ENCODE measurements around the gene POFUT1. TPM values are rescaled to one million over a fixed set of nuclear protein-coding genes. Genes with fewer than 3 reads are reported as not detected.

POFUT1 gene
- total RNA-seq, 1 donor from 2014 or later = 35.2 TPM

DNA sequence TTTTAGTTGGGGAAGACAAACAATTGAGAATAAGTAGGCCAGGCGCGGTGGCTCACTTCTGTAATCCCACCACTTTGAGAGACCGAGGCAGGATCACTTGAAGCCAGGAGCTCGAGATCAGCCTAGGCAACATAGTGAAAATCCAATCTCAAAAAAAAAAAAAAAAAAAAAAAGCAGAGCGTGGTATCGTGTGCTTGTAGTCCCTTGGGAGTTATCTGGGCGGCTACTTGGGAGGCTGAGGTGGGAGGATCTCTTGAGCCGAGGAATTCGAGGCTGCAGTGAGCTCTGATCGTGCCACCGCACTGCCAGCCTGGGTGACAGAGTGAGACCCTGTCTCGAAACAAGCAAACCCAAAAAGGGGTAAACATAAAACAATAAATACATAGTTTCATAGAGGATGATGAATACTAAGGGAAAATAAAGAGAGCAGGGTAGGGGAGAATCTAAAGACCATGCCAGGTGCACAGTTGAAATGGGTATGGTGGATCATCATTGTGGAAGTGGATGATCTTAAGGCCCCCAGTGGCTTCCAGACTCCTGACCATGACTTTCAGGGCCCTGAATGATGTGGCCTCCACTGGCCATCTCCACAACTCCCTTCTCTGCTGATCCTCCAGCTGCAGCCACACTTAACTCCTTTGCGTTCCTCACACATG, 947 bp downstream of the POFUT1 start:
- no peak for DNase-seq

DNA sequence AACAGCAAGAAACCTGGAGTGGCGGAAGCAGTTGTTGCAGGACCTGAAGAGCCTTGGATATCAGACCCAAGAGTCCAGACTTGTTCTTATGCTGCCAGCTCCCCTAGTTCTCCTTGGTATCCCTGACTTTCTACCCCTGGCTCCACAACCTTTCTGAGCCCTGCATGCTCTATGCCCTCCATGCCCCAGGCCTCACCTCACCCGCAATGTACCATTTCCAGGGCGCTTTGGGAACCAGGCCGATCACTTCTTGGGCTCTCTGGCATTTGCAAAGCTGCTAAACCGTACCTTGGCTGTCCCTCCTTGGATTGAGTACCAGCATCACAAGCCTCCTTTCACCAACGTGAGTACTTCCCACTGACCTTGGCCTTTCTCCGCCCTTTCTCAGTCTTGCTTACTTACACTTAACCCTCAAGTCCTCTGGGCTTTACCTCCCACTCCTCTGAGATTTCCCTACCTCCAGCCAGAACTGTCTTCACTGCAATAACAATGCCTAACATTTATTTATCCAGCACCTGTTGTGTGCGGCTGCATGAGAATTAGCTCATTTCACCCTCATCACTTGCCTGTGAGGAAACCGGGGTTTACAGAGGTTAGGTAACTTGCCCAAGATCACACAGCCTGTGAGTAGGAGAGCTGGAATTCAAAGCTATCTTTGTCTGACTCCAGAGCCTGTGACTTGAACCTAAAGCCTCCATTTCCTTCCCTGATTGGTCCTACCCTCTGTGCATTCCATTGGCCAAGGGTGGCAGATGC, 2.3 kb downstream of the POFUT1 start:
- DNase-seq = peak; percentile 20

DNA sequence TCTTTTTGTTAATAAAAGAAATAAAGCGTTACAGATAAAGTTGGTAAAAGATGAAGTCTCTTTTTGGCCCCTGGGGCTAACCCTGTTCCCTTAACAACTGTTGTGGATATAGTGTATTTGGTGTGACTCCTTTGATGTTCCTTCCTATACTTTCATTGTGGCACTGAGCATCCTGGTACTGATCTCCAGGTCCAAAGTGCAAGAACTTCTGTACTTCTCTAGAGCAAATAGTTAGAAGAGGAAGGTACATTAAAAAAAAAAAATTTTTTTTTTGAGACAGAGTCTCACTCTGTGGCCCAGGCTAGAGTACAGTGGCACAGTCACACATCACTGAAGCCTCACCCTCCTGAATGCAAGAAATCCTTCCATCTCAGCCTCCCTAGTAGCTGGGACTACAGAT, 6.2 kb downstream of the POFUT1 start:
- no peak for DNase-seq

DNA sequence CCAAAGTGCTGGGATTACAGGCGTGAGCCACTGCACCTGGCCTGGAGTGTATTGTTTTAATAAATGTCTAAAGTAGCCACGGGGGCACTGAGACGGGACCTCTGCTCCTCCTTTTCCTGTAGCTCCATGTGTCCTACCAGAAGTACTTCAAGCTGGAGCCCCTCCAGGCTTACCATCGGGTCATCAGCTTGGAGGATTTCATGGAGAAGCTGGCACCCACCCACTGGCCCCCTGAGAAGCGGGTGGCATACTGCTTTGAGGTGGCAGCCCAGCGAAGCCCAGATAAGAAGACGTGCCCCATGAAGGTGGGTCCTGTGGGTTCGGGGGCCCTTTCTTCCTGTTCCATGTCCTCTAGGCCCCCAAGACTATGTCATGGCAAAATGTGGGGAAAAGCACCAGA, 7.5 kb downstream of the POFUT1 start:
- DNase-seq = no peak

DNA sequence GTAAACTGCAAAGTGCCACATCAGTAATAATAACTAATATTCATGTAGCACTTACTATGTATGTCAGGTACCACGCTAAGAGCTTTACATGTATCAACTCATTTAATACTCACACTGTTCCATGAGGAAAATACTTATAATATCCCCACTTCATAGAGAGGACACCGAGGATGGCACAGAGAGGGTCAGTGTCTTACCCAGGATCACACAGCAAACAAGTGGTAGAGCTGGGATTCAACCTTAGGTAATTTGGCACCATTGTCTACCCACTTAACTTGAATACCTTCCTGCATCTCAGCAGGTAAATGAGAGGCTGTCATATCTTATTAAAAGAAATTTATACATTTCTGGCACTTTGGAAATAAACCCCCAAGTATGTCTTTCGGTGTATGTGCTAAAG, 8.0 kb downstream of the POFUT1 start:
- DNase-seq = no peak

DNA sequence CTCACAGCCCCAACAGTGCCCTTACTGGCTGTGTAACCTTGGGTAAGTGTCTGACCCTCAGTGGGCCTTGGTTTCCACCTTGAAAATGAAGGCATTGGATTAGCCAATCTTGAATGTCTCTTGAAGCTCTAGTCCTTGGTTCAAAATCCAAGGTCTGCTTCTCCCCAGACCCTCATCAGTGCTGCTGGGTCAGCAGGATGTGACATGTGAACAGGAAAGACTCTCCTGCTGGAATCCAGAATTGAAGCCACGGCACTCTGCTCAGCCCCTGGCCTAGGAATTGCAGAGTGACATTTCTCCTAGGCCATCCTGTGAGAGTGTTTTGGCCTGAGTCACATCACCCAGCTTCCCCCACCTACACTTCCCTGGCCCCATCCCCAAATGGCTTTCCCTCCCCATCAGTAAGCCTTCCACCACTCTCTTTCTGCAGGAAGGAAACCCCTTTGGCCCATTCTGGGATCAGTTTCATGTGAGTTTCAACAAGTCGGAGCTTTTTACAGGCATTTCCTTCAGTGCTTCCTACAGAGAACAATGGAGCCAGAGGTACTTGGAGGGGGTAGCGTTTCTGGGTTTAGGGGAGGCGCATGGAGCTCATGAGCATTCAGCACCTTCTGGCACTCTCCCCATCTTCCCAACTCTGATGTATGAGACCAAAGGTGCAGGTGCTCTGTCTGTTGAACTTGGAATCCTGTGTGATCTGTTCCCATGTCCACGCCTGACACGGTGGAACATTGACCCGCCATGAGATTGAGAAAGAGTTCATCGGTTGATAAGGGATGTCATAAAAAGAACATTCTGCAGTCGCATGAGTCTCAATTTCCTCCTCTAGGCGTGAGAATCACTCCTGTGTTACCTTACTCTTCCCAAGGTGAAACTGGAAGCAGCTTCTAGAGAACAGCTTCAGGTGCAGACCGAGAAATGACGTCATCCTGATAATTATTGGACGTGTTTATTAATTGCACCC, 8.8 kb downstream of the POFUT1 start:
- peak; percentile 69 for DNase-seq

DNA sequence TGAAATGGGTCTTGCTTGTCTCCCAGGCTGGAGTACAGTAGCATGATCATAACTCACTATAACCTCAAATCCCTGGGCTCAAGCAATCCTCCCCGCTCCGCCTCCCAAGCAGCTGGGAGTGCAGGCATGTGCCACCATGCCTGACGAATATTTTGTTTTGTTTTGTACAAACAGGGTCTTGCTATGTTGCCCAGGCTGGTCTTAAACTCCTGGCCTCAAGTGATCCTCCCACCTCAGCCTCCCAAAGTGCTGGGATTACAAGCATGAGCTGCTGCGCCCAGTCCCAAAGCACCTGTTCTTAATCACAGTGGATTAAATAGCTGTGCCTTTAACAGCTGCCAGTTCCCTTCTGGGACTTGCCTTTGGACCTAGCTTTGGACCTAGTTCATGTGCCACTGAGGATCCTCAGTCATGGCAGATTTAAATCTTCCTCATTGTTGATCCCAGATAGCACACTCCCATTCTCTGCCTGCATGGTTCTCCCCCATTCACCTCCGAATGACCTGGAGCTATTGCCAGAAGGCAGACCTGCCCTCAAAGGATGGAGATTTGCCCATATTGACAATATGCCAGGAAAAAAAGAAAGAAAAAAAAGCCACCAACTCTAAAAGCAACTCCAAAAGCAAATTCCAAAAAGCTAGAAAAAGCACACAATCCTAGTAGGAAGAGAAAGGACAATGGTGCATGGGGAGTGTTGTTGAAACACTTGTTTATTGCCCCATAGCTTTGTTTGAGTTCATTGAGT, 10.6 kb downstream of the POFUT1 start:
- DNase-seq = no peak

DNA sequence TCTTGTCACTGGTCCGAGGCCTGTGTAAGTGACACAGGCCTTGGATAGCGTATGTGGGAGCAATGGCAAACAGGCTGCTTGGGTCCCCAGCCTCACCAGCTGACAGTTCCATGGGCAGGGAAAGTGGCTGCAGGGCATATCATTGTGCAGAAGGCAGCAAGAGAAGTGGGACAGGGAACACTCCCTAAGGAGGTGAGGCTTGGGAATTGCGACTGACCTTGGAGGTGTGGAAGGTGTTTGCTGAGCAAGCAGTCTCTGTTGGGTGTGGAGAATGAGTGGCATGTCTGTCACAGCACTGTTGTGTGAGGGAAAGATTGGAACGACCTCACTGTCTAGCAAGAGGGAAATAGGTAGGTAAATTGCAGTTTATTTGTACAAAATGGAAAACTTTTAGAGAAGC, 16.8 kb downstream of the POFUT1 start:
- no peak for DNase-seq

DNA sequence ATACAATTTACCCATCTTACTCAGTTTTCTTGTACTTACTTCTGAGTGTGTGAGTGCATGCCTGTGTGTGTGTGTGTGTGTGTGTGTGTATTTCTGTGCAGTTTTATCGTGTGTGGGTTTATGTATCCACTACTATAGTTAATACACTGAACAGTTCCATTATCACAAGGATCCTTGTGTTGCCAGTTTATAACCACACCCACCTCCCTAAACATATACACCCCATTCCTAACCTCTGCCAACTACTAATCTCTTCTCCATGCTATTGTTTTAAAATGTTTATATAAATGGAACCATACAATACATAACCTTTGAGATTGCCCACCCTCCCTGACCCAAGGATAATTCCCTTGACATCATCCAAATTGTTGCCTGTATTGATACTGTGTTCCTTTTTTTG, 18.7 kb downstream of the POFUT1 start:
- DNase-seq = no peak

DNA sequence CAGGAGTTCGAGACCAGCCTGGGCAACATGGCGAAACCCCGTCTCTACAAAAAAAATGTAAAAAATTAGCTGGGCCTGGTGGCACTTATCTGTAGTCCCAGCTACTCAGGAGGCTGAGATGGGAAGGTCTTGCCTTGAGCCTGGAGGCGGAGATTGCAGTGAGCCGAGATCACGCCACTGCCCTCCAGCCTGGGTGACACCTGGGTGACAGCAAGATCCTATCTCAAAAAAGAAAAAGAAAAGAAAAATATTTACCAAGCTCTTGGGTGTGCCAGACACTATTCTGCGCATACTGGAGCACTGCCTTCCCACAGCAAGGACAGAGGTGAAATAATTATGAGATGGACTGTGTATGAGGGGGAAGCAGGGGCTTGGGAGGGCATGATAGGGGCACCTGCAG, 19.6 kb downstream of the POFUT1 start:
- DNase-seq = no peak

DNA sequence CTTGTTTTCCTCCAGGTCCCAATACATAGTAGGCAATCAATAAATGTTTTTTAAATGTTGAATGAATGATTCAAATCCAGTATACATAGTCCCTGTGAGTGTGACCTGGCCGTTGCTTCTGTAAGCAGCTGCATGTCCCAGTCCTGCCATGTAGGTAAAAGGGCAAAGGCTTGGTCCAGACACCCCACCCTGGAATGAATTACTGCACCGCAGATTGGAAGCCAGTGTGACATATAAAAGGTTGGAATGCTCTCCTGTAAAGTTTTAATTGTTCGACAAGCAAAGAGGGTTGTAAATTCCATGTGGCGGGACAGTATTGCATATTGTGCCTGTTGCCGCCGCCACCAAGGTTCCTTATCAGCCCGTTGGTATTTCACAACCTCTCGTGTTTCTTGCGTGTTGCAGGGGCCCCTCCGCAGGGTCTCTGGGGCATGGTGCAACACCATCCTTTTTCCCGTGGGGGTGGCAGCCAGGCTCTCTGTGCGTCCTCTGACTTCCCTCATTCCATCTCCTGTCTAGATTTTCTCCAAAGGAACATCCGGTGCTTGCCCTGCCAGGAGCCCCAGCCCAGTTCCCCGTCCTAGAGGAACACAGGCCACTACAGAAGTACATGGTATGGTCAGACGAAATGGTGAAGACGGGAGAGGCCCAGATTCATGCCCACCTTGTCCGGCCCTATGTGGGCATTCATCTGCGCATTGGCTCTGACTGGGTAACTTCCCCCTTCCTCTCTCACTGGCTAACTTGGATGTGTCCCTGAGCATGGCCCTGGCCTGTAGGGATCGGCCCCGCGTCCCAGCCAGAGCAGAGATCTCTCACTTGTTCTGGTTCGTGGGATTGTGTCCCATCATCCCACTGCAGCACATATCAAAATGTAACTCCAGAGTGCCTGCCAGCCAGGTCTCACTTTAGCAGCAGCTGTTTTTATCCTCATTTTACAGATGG, 20.3 kb downstream of the POFUT1 start:
- no peak for DNase-seq

DNA sequence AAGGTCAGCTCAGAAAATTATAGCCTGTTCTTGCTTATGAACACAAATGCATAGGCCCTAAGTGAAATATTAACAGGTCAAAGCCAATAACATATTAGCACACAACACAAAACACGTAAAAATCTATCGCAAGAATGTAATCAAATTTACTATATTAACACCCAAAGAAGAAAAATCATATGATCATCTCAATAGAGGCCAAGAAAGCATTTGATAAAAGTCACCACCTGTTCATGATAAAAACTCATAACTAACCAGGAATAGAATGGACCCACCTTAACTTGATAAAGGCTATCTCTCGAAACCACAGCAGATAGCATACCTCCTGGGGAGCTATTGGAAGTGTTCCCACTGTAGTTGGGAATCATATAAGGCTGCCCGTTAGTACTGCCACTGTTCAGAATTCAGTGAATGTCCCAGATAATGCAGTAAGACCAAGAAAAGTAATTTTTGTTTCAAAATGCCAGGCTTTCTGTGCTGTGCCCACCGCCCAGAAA, 21.6 kb downstream of the POFUT1 start:
- DNase-seq = no peak

DNA sequence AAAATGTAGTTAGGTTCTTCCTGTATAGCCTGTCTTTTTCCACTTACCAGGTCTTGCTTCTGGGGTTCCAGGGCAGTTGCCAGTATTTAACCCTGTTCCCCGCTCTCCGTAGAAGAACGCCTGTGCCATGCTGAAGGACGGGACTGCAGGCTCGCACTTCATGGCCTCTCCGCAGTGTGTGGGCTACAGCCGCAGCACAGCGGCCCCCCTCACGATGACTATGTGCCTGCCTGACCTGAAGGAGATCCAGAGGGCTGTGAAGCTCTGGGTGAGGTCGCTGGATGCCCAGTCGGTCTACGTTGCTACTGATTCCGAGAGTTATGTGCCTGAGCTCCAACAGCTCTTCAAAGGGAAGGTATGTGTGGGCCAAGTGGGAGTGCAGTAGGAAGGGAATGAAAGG, 23.0 kb downstream of the POFUT1 start:
- DNase-seq = no peak

DNA sequence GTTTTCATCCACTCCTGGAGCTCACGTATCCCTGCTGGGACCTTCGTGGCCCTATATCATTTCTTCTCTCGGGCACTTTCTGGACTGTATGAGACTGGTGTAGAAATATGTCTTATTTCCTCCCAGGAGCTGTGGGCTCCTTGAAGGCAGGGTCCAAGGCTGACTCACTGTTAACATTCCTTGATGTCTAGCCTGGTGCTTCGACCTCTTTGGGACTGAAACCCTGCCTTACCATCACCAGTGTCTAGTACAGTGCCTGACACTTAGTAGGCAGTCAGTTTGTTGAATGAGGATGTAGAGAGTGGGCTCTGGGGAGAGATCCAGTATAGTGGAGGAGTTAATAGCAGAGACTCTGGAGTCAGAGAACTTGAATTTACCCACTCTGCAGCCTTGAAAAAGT, 23.6 kb downstream of the POFUT1 start:
- DNase-seq = no peak

DNA sequence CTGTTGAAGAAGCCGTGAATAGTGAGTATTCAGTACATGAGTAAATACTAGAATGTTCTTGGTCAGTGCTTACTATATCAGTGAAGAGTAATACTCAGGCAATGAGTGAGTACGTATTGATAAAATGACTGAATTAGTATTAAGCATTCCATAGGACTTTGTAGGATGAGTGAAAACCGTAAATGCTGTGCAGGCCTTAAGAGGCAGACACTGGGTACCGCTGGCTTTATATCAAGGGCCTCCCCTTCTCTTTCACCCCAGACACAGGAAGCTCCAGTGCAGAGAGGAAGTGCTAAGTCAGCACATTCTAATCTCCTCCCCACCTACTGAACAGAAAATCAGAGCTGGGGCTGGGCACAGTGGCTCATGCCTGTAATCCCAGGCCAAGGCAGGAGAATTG, 24.2 kb downstream of the POFUT1 start:
- DNase-seq = peak; percentile 33

DNA sequence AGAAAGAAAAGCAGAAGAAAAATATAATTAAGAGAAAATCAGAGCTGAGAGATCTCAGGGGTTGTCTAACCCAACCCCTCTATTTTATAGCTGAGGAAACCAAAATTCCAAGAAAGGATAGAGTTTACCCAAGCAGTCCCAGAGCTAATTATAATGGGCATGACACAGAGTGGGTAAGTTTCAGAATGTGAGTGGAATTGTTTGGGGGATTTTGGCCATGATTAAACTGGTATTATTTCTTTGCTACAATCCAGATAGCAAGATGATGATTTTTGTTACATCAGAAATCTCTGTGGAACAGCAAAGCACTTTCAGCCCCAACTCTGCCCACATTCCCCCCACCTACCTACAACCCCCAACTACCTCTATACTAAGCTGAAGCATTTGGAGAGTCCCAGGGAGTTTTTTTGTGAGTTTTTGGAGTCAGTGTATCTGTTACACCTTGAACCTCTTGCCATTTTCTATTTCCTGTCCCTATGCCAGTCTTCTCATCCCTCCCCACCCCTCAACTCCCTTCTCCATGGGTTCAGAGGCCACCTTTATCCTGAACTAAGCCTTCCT, 24.7 kb downstream of the POFUT1 start:
- DNase-seq = no peak

DNA sequence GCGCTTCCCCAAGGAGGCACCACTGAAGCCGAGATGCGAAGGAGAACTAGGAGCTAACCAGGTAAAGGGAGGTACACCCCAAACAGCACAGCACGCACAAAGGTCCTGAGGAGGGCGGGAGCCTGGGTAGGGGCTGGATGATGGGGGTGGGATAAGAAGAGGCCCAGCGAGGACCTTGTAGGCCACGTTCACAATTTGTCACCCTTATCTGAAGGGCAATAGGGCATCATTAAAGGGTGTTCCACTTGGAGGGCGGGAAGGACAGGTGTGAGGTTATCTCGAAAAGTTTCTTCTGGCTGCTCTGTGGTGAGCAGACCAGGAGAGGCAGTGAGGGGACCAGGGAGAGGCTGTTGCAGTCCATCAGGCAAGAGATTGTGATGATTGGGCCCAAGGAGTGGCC, 25.6 kb downstream of the POFUT1 start:
- no peak for DNase-seq

DNA sequence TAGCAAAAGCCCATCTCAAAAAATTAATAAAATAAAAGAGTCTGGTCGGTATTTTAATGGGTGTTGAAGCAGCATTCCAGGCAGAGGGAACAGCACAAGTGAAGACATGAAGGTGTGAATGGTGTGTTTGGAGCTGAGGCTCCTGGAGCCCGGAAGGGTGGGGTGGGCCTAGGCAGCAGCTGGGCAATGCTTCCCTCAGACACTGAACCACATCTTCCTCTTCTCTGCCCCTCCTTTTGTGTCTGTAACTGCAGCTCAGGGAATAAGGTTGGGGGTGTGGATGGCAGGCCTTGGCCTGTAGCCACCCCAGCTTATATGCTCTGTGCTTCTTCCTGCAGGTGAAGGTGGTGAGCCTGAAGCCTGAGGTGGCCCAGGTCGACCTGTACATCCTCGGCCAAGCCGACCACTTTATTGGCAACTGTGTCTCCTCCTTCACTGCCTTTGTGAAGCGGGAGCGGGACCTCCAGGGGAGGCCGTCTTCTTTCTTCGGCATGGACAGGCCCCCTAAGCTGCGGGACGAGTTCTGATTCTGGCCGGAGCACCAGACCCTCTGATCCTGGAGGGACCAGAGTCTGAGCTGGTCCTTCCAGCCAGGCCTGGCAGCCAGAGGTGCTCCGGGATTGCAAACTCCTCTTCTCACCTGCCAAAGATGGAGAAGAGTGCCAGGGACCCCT, 26.6 kb downstream of the POFUT1 start:
- no peak for DNase-seq

DNA sequence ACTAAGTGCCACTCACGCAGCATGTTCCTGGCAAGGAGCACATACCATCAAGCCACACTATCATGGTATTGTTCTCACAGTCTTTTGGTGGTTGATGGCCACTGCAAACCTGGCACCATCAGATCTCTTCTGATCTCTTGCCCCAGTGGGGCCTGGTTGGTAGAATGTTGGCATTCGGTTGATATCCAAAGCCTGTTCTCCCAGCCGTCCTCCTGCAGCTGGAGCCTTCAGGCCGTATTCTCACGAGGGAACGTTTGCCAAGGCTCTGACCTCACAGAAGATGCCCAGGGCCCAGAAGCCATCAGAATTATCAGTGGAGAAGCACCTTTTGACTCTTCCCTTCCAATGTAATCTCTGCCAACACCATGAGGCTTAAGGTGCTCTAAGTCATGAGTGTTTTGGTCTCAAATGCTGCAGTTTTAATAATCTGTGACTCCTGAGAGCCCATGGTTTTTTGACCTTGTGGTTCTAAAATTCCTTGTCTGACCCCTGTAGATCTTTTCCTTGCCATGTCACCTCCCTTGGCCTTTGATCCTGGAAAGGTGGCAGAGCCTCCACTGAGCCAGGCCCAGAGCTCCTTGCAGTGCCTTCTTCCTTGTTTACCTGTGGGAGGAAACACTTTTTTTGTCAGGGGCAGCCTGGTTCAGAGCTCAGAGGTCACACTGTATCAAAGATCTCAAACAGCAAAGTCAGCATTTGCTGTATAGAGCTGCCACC, 27.8 kb downstream of the POFUT1 start:
- DNase-seq = no peak

Measured in dermis blood vessel endothelial cell (primary cell).